SJCRH30 (cell line): Measurements from ENCODE around the gene PCGF5. TPM values are rescaled to one million over a fixed set of nuclear protein-coding genes. Genes with fewer than 3 reads are reported as not detected.
"Not testable (repeated sequence)": the region's sequence is repeated elsewhere in the genome, so short reads cannot be mapped to it uniquely, and the experiment has no call there.

Experiments used
- DNase-seq, 2 experiments: peaks; one replicate each; pipeline ENCODE4 v3.0.0-alpha.2; 2015 to 2020
- H3K27ac ChIP-seq: fragments of 250-450 bp; sonication (Bioruptor Pico); 2 replicates; pipeline ENCODE4 v1.5.1; 2020; ENCODE audit warnings: mild to moderate bottlenecking, moderate library complexity
- H3K27me3 ChIP-seq: fragments of 250-450 bp; sonication (Bioruptor Pico); 2 replicates; pipeline ENCODE4 v1.5.1; 2020; ENCODE audit warnings: mild to moderate bottlenecking, moderate library complexity
- H3K36me3 ChIP-seq: fragments of 250-450 bp; sonication (Bioruptor Pico); 2 replicates; pipeline ENCODE4 v1.5.1; 2020; ENCODE audit warnings: mild to moderate bottlenecking, moderate library complexity
- H3K4me1 ChIP-seq: fragments of 250-450 bp; sonication (Bioruptor Pico); 2 replicates; pipeline ENCODE4 v1.5.1; 2020; ENCODE audit warnings: mild to moderate bottlenecking, moderate library complexity
- H3K4me3 ChIP-seq: fragments of 250-450 bp; sonication (Bioruptor Pico); 2 replicates; pipeline ENCODE4 v1.5.1; 2020; ENCODE audit warnings: mild to moderate bottlenecking, moderate library complexity
- H3K9me3 ChIP-seq: fragments of 250-450 bp; sonication (Bioruptor Pico); replicated peaks from 2 replicates; pipeline ENCODE4 v1.5.1; 2020; ENCODE audit warnings: mild to moderate bottlenecking, moderate library complexity
- total RNA-seq: library from RNA; depleted of rRNA; stranded (reverse); fragments of >200 nt; shearing (Covaris generic); gene quantifications from 2 replicates; pipeline ENCODE4 v1.2.3, GENCODE V29; 2014

Gene PCGF5
- total RNA-seq, 1 experiment from 2014 or later, result 11.3 TPM

DNA sequence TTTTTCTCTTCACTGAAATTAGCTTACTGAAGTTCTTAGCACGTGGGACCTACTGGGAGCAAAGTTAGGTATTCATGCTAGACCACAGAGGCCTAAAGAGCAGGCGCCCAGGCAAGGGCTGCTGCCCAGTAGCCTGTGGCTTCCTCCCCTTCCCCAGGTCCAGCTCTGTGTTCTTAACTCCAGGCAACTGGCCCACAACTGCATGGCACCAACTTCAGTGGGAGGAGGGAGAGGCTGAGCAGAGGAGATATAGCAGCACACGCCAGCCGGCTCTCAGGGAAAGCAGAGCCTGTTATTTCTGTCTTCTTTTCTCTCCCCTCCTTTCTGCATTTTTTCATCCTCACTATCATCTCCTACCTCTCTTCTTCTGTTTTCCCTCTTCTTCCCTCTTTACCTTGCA, 67.4 kb downstream of the PCGF5 start:
- no peak for DNase-seq
- Histone ChIP-seq H3K36me3 (no peaks in the 10 kb centered on the region), H3K4me1 (0 out of 2 replicates have a peak, but pooled peaks cover 5% of the 10 kb centered on the region), H3K4me3 (no peak overlapping the region), H3K9me3 (no peaks in the 10 kb centered on the region), H3K27me3 (no peaks in the 10 kb centered on the region), H3K27ac (no peak overlapping the region)

DNA sequence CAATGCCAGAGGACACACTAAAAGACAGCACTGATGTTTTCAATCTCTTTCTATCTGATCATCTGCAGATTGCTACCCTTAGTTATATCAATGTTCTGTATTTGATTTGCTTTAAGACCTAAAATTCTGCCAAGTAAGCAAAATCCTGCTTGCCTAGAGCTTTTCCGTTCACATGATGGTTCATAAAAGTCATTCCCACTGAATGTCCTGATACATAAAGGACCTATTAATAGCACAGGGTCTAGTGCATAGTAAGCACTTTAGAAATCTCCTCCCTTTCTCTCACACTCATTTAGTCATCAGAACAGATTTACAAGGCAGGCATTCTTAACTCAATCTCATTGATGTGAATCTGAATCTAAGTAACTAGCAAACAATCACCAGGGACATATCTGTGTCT, 68.8 kb downstream of the PCGF5 start:
- no peak for DNase-seq
- Histone ChIP-seq H3K36me3 (no peaks in the 10 kb centered on the region), H3K9me3 (no peaks in the 10 kb centered on the region), H3K4me1 (0 out of 2 replicates have a peak, but pooled peaks cover 5% of the 10 kb centered on the region), H3K27ac (no peak overlapping the region), H3K27me3 (no peaks in the 10 kb centered on the region), H3K4me3 (no peak overlapping the region)

DNA sequence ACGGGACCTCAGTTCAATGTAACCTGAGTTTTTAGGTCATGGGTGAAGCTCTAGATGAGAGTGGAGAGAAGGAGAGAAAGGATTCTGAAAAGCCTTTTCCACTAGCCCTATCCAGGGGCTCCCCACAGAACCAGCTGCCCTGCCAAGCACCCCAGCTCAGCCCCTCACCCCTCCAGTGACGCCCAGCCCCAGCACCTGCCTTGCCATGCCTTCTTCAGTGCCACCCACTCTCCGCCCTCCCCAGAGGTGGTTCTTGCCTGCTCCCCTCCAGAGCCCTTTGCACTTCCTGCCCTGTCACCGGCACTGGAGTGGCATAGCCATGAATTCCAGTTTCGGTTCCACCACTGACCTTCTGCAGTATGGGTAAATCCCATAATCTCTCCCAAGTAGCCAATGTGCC, 70.1 kb downstream of the PCGF5 start:
- no peak overlapping the region for H3K4me3 ChIP-seq
- H3K4me1 ChIP-seq, result 0 out of 2 replicates have a peak, but pooled peaks cover 5% of the 10 kb centered on the region
- no peaks in the 10 kb centered on the region for H3K9me3 ChIP-seq
- H3K27me3 ChIP-seq, result no peaks in the 10 kb centered on the region
- no peak for DNase-seq
- H3K27ac ChIP-seq, result no peak overlapping the region
- H3K36me3 ChIP-seq, result no peaks in the 10 kb centered on the region

DNA sequence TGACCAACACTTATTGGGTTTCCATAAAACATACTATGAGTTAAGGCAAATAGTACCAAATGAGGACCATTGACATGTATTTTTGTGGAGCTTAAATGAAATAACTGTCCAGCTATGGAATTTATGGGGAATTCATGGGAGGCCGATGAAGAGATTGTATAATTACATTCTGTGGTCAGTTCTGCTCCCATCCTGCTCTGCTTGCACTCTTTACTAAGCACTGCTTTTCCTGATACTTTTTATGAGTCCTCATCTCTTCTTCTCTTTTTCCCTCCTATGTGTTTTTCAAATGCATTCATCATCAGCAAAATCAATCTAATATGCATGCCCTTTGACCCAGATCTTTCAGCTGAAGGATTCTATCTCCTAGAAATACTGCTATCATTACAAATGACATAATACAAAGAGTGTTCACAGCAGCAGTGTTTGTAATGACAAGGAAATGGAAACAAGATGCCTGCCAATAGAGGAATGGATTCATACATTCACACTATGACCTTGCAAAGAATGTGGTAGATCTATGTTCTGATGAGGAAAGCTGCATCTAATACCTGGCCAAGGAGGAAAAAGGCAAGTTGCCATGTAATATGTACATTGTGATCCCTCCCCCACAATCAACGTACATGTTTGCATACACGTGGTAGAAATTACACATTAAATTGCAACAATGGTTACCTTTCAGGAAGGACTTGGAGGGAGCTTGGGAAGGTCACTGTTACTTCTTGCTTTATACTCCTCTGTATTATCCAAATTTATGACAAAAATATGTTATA, 73.9 kb downstream of the PCGF5 start:
- no peaks in the 10 kb centered on the region for H3K27me3 ChIP-seq
- H3K27ac ChIP-seq, result no peak overlapping the region
- no peak for DNase-seq
- peaks cover 3% of the 10 kb centered on the region; the same call in 1 of the 2 replicates for H3K4me1 ChIP-seq
- no peaks in the 10 kb centered on the region for H3K36me3 ChIP-seq
- H3K4me3 ChIP-seq, result no peak overlapping the region
- no peaks in the 10 kb centered on the region for H3K9me3 ChIP-seq

DNA sequence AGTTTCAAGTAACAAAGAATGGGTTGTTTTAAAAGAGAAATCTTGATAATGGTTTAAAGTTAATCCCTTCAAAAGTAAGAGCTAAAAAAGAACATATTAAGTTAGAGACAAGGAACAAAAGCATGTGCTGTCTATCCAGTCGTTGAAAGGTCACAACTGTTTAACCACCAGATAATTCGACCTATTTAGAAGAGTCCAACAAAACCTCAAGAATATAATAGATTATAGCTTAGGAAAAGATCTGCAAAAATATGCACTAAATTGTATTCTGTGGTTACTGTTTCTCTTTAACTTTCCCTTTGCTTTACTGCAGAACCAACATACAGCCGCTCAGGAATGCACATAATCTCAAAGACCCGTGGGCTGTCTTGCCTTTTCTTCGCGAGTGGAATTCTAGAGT, 74.9 kb downstream of the PCGF5 start:
- H3K36me3 ChIP-seq, result no peaks in the 10 kb centered on the region
- H3K4me3 ChIP-seq, result no peak overlapping the region
- H3K9me3 ChIP-seq, result no peaks in the 10 kb centered on the region
- DNase-seq, result no peak
- H3K27ac ChIP-seq, result no peak overlapping the region
- no peaks in the 10 kb centered on the region for H3K27me3 ChIP-seq
- peaks cover 3% of the 10 kb centered on the region; the same call in 1 of the 2 replicates for H3K4me1 ChIP-seq

DNA sequence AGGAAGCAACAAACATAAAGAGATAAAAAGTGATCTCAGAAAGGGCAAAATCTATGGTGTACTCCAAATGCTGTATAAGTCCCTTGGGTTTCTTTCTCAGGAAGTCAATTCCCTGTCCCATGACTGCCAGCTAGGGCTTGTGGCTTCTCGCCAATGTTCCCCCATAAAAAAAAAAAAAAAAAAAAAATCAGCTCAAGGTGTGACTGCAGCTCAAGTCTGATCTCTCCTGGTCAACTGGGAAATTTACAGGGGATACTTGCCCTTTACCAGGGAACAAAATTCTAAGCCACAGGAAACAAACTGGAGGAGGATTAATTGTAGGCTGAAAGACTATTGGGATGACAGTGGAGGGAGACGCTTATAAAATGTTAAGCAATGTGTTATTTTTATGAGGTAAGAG, 76.0 kb downstream of the PCGF5 start:
- Histone ChIP-seq H3K27ac (no peak overlapping the region), H3K36me3 (no peaks in the 10 kb centered on the region), H3K27me3 (no peaks in the 10 kb centered on the region), H3K4me3 (no peak overlapping the region), H3K9me3 (no peaks in the 10 kb centered on the region), H3K4me1 (peaks cover 3% of the 10 kb centered on the region; the same call in 1 of the 2 replicates)
- DNase-seq, result peak; percentile 14 to 61

DNA sequence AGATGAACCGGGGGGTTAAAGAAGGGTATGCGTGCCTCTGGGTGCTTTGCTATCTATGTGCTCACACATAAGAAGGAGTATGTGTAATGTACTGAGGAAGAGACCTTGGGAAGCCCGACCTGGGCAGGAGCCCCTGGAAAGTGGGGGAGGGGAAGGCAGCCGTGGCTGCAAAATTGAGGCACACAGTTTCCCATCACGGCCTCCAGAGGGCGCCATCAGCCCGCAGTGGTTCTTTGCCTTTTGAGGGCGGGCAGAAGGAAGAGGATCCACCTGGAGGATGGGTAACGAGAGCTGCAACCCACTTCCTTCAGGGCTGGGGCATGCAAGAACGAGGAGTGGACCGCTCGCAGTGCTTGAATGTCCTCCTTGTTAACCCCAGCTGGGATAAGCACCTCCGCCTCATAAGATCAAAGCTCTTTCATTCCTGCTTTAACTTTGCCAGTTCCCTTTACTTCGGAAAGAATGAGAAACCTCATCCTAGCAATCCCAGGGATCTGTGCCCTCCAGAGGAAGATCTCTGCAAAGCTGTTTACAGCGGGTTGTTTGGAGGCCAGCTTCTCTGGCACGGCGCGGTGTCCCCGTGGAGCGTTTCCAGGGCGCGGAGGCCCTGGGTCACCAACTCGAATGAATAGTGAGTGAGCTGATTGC, 77.9 kb downstream of the PCGF5 start:
- H3K36me3 ChIP-seq, result no peaks in the 10 kb centered on the region
- H3K4me1 ChIP-seq, result peaks cover 3% of the 10 kb centered on the region; the same call in 1 of the 2 replicates
- peak; percentile 70 to 82 for DNase-seq
- no peaks in the 10 kb centered on the region for H3K27me3 ChIP-seq
- H3K27ac ChIP-seq, result peak overlapping the region; percentile 38
- H3K9me3 ChIP-seq, result no peaks in the 10 kb centered on the region
- peak overlapping the region; percentile 52 for H3K4me3 ChIP-seq

DNA sequence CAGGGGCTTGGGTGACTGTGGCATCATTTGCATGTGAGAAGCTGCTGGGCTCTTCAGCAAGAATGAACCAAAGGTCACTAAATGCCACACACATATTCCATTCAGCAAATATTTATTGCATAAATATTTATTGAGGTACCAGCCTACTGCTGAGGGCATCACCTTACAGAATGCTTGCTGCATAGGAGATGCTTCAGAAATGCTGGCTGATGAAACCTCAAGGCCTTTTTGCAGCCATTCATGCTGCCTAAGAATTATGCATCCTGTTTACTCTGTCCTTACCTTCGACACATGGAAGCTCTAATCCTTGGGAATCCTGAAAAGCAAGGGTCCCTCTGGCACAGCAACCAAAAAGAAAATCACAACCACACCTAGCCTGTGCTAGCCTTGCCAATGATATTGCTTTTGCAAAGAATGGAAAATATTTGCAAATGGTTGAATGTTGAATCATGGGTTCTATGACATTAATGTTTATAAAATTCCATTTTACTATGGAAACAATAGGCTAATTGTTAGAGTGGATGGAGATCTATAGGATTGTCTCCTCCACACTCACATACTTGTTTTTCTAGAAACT, 79.6 kb downstream of the PCGF5 start:
- Histone ChIP-seq H3K4me1 (peaks cover 3% of the 10 kb centered on the region; the same call in 1 of the 2 replicates), H3K36me3 (no peaks in the 10 kb centered on the region), H3K9me3 (no peaks in the 10 kb centered on the region), H3K27me3 (no peaks in the 10 kb centered on the region), H3K27ac (no peak overlapping the region), H3K4me3 (no peak overlapping the region)
- DNase-seq, result no peak

DNA sequence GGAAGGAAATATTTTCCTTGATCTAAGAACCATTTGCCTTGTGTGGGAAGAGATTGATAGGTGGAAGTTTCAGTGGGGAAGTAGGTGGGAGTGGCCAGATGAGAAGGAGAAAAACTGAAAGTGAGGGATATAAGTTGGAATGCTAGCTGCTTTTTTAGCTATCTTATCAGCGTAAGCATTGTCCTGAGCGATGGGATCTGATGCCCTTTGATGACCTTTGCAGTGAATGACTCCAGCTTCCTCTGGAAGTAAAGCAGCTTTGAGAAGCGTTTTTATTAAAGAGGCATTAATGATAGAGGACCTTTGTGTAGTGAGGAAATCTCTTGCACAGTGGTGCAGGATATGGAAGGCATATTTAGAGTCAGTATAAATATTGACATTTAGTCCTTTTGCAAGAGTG, 82.5 kb downstream of the PCGF5 start:
- H3K27ac ChIP-seq, H3K4me1 ChIP-seq, H3K36me3 ChIP-seq, H3K9me3 ChIP-seq, H3K27me3 ChIP-seq, H3K4me3 ChIP-seq, DNase-seq: not testable (repeated sequence)

- H3K4me3 ChIP-seq, H3K4me1 ChIP-seq, H3K27me3 ChIP-seq, H3K9me3 ChIP-seq, H3K36me3 ChIP-seq, H3K27ac ChIP-seq, DNase-seq: not testable (repeated sequence)
Observed at GRCh38 chr10:91305979-91306378, 85.5 kb downstream of the PCGF5 start.

GRCh38 chr10:91307489-91307888, 87.0 kb downstream of the PCGF5 start:
- no peaks in the 10 kb centered on the region for H3K36me3 ChIP-seq
- no peaks in the 10 kb centered on the region for H3K9me3 ChIP-seq
- H3K4me1 ChIP-seq, result peaks cover 10% of the 10 kb centered on the region
- H3K27ac ChIP-seq, result no peak overlapping the region
- no peak for DNase-seq
- no peaks in the 10 kb centered on the region for H3K27me3 ChIP-seq
- H3K4me3 ChIP-seq, result no peak overlapping the region

DNA sequence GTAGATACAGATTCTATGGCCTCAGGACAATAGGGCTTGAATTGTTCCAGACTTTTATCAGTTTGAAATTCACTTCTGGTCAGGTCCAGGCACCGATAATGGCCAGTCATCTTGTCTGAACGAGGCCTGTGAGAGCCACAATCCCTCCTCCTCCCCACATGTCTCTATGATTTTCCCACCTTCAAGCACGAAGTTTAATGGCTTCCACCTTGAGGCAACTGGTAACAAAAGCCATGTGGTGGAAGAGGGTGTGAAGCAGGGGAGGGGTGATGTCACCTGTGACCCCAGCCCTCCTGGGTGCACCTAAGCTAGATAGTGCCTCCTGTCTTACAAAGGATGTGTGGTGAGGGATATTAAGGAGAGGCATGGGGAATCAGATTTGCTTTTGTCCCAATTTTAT, 89.2 kb downstream of the PCGF5 start:
- Histone ChIP-seq H3K9me3 (no peaks in the 10 kb centered on the region), H3K36me3 (no peaks in the 10 kb centered on the region), H3K27ac (no peak overlapping the region), H3K27me3 (no peaks in the 10 kb centered on the region), H3K4me1 (peaks cover 24% of the 10 kb centered on the region), H3K4me3 (no peak overlapping the region)
- DNase-seq, result no peak

- Histone ChIP-seq H3K27me3 (no peaks in the 10 kb centered on the region), H3K4me1 (peaks cover 27% of the 10 kb centered on the region), H3K27ac (peak overlapping the region; percentile 97), H3K4me3 (no peak overlapping the region), H3K9me3 (no peaks in the 10 kb centered on the region), H3K36me3 (no peaks in the 10 kb centered on the region)
- DNase-seq, result no peak
Observed at GRCh38 chr10:91311601-91312381, 91.3 kb downstream of the PCGF5 start.

DNA sequence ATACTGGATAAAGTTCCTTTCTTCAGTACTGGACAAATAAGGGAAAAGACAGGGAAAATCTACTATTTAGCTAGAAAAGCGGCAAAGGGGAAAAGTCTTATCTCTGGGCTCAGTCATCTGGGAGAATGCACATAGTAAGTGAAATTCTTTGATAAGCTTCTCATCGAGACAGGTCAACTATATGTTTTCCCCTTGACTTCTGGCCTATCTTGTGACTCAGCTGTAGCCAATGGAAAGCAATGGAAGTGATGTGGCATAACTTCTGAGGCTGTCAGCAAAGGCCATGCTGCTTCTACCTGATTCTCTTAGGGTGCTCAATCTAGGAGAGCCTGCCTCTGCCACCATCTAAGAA, 91.9 kb downstream of the PCGF5 start:
- Histone ChIP-seq H3K36me3 (no peaks in the 10 kb centered on the region), H3K27me3 (no peaks in the 10 kb centered on the region), H3K4me3 (no peak overlapping the region), H3K27ac (peak overlapping the region; percentile 97), H3K9me3 (no peaks in the 10 kb centered on the region), H3K4me1 (peaks cover 27% of the 10 kb centered on the region)
- DNase-seq, result no peak
